HG03280 (cell line): ENCODE measurements around the gene LCE4A.
"Not testable (repeated sequence)": the region's sequence is repeated elsewhere in the genome, so short reads cannot be mapped to it uniquely, and the experiment has no call there.

Experiments used
- ATAC-seq: cut with Tn5 transposase; IDR thresholded peaks from one replicate; pipeline ENCODE4 v1.9.1; 2021; ENCODE audit warnings: mild to moderate bottlenecking, moderate library complexity; ENCODE audit not compliant: unreplicated experiment

The LCE4A gene, protein sequence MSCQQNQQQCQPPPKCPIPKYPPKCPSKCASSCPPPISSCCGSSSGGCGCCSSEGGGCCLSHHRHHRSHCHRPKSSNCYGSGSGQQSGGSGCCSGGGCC

DNA sequence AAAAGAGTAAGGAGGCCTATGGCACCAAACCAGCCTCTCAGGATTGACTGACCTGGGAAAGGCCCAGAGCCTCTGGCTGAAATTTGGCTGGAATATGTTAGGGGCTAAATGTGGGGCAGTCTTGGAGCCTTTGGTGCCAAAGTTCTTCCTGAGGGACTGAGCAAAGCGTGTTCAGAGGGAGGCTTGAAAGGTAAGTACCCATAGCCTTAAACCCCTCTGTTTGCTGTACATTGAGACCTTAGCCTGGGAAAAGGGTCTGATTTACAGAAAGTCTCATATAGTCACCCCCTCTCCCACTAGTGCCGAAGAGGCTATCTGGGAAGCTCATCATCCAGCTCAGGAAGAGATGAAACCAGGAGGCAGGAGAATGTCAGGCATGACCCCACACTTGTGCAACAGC lies at the start of gene LCE4A:
Gene LCE4A (plus strand): TSS at position 301 of the 400 bp plus-strand sequence. CDS start 916 bp downstream, outside the sequence.
- no peak for ATAC-seq

DNA sequence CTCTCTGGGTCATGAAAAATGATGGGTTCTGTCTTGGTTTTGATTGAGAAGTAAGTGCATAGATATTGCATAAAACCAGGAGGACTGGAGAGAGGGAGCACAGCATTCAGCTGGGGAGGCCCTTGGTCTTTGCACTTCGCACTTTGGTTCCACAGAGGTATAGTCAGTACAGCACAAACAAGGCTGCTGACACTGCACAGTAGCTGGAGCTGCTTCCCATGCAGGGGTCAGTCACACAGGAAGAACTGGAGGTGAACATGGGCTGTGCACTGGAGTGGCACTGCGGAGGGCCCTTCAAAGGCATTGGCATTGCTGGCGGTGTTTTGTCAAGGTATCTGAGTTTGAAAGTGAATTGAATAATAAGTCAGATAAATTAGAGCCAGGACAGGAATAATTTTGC lies 49.3 kb upstream of the LCE4A start:
- ATAC-seq: no peak

DNA sequence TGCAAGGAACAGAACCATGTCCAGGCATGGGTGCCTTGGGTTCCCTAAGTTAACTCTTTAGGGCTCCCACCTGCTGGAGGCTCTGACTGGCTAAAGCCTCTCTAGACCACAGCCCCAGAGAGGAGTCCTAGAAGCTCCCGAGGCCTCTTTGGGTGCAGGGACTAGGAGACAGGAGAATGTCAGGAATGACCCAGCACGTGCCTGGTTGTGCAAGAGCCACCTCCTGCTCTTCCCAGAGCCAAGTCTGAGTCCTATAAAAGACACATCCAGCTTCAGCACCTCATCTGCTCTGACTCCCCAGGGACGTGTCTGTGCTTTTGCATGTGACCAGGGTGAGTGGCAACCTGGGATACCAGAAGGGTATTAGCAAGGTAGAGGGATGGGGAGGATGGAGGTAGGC lies 44.9 kb upstream of the LCE4A start, which contains the start of gene LCE2D:
Gene LCE2D (plus strand): TSS at position 283 of the 400 bp plus-strand sequence. CDS start 726 bp downstream, outside the sequence.
- no peak for ATAC-seq

DNA sequence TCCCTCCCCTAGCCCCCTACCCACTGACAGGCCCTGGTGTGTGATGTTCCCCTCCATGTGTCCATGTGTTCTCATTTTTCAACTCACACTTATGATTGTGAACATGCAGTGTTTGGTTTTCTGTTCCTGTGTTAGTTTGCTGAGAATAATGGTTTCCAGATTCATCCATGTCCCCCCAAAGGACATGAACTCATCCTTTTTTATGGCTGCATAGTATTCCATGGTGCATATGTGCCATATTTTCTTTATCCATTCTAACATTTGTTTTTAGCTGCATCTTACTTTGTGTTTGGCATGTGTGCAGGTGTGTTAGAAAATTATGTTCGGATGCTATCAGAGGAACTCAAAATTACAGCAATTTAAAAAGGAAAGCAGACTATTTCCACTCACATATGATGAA lies 41.8 kb upstream of the LCE4A start:
- not testable (repeated sequence) for ATAC-seq

DNA sequence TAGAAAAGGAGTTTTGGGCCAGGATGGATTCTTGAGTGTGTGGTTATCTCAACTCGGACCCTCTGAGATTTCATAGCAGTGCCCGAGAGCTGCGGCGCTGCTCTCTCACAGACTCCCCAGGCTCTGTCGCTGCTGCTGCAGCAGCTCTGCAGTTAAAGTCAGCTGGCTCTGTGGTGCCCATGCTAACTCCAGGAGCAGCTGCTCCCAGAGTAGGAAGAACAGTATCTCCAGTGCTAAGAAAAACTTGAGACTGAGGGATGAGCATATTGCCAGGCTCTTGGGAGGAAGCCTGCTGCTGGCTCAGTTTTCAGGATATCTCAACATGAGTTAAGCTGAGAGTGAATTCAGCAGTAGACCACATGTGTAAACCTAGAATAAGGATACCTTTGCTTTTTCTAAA lies 40.3 kb upstream of the LCE4A start:
- ATAC-seq: no peak

DNA sequence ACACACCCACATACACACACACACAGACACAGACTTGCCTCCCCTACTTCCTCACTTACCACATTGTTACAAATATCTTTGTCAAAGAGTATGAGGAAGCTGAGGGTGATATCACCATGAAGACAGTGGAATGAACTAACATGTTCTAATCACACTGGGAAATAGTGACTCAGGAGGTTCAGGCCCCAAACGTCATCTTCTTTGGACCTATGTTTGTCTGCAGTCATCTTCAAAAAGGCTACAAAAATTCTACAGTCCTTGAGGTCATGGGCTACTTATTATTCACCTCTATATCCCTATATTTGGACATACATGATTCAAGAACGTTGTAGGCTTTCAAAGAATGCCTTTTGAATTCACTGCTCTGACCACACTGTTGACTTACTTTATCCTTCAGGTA lies 34.9 kb upstream of the LCE4A start:
- no peak for ATAC-seq

DNA sequence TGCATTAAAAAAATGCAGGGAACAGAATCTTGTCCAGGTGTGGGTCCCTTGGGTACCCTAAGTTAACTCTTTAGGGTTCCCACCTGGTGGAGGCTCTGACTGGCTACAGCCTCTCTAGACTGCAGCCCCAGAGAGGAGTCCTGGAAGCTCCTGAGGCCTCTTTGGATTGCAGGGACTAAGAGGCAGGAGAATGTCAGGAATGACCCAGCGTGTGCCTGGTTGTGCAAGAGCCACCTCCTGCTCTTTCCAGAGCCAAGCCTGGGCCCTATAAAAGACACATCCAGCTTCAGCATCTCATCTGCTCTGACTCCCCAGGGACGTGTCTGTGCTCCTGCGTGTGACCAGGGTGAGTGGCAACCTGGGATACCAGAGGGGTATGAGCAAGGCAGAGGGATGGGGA lies 33.0 kb upstream of the LCE4A start, which contains the start of gene LCE2C:
Gene LCE2C (plus strand): TSS at position 297 of the 400 bp plus-strand sequence. CDS start 737 bp downstream, outside the sequence.
- not testable (repeated sequence) for ATAC-seq

DNA sequence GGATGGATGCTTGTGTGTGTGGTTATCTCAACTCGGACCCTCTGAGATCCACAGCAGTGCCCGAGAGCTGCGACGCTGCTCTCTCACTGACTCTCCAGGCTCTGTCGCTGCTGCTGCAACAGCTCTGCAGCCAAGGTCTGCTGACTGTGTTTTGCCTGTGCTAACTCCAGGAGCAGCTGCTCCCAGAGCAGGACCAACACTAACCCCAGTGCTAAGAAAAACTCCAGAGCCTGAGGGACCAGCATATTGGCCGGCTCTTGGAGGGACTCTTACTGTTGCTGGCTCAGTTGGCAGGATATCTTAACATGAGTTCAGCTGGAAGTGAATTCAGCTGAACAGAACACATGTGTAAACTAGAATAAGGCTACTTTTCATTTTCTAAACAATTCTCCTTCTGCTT lies 28.5 kb upstream of the LCE4A start:
- no peak for ATAC-seq

DNA sequence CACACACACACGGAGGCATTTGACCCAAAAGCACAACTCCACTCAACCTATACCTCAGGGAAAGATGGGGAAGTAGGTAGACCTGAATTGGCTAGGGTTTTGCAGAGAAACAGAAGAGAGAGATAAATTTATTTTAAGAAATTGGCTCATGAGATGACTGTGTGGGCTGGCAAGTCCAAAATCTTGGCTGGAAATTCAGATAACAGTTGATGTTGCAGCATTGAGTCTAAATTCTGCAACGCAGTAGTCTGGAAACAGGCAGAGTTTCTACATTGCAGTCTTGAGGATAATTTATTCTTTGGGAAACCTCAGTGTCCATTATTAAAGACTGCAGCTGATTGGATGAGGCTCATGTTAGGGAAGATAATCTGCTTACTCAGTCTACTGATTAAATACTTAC lies 26.3 kb upstream of the LCE4A start:
- ATAC-seq: no peak

DNA sequence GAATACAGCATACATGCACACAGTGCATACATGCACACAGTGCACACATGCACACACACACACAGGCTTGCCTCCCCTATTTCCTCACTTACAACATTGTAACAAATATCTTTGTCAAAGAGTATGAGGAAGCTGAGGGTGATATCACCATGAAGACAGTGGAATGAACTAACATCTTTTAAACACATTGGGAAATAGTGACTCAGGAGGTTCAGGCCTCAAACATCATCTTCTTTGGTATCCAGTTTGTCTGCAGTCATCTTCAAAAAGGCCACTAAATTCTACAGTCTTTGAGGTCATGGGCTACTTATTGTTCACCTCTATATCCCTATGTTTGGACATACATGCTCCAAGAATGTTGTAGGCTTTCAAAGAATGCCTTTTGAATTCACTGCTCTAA lies 24.1 kb upstream of the LCE4A start:
- no peak for ATAC-seq

DNA sequence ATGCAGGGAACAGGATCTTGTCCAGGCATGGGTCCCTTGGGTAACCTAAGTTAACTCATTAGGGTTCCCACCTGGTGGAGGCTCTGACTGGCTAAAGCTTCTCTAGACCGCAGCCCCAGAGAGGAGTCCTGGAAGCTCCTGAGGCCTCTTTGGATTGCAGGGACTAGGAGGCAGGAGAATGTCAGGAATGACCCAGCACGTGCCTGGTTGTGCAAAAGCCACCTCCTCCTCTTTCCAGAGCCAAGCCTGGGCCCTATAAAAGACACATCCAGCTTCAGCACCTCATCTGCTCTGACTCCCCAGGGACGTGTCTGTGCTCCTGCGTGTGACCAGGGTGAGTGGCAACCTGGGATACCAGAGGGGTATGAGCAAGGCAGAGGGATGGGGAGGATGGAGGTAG lies 22.1 kb upstream of the LCE4A start, which contains the start of gene LCE2B:
Gene LCE2B (plus strand): TSS at position 301 of the 400 bp plus-strand sequence. CDS start 721 bp downstream, outside the sequence.
- not testable (repeated sequence) for ATAC-seq

DNA sequence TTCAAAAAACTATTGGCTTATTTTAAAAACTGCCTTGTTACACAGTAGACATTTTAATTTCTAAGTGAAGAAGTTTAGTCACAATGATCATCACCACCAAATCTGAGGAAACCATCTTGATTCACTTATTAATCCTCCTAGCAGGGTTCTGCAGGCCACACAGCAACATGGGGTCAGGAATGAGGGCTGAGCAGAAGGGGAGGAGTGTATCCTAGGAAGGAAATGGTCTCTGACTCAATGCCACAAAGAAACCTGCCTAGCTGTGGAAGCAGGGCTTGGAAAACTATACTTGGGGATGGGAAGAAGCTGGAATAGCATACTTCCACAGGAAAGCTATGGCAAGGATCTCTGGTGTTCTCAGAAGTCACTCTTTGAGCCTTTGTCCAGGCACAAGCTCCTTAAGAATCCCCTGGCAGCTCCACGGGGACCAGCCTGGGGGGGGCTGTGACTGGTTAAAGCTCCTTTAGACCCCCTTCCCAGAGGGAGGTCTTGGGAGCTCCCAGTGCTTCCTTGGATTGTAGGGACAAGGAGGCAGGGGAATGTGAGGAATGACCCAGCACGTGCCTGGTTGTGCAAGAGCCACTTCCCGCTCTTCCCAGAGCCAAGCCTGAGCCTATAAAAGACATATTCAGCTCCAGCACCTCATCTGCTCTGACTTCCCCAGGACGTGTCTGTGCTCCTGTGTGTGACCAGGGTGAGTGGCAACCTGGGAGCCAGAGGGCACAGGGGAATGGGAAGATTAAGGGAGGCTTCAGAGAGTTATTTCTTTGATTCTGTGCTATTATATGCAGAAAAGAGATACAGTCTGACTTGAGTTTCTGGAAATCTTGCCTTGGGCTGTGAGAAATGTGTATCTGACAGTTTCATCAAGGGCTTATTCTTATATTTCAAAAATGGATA lies 10.0 kb upstream of the LCE4A start, which contains the start of gene LCE2A:
Gene LCE2A (plus strand): TSS at position 645 of the 900 bp plus-strand sequence. CDS start 557 bp downstream, outside the sequence.
- ATAC-seq: no peak

DNA sequence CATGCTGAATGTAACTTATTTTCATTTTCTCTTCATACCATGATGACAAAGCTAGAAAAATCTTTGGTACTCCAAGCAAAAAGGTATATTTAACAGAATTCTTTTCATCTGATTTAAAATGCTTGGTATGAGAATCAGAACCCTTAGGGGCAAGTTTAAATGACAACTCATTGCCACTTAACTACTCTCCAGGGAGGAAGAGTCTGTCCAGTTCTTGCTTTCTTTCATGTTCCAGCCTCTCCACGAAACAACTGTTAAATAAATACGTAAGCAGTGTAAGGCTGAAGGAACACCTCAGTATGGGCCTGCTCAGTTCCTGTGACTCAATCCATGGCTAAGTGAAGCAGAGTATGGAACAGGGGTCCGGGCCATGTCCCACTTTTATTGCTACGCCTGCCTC lies 8.2 kb upstream of the LCE4A start:
- ATAC-seq: no peak

DNA sequence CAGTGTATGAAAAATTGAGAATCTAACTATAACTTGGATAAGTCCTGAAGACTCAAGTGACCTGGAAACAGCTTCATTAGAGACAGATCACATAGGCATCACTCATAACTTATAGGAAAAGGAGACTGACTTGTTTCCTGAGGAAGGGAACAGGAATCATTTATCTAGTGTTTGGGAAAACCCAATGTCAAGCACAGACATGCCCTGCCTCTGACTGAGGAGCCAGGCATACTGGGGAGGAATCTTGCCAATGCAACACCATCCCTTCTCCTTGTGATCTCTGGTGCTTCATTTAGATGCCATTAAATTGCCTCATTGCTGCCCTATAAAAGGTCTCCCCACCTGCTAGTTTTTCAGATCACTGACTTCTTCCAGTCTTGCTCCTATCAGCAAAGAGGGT lies 10.3 kb downstream of the LCE4A start:
- no peak for ATAC-seq

DNA sequence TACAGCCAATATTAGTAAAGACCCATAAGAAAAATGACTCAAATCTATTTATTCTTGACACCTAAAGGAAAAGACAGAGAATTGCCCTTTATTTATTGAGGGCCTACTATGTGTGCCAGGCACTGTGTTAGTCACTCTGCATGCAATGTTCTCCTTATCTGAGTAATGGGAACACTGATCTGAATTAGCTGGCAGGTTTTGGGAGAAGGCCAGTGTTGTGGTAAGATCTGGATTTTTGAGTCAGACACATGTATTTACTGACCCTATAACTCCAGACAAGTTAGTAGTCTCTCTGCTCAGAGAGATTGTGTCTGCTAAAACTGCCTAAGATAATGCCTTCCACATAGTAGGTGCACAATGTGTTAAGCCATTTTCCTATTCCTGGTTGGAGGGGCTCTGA lies 17.3 kb downstream of the LCE4A start:
- no peak for ATAC-seq

DNA sequence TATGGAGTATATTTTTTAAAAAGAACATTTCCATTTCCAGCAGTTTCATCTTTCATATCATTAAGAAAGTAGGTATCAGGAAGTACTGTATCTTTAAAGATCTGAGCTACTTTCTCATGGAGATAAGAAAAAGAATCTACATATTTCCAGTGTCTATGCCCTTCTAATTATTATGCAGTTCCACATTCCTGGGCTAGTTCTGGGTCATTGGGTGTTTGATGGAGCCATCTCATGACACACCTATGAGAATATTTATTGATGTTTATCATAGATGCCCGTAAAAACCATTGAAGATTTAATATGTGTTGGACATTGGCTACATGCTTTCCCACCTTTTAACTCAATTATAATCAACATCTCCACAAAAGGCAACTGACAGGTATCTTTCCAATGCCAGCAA lies 21.0 kb downstream of the LCE4A start:
- ATAC-seq: no peak

DNA sequence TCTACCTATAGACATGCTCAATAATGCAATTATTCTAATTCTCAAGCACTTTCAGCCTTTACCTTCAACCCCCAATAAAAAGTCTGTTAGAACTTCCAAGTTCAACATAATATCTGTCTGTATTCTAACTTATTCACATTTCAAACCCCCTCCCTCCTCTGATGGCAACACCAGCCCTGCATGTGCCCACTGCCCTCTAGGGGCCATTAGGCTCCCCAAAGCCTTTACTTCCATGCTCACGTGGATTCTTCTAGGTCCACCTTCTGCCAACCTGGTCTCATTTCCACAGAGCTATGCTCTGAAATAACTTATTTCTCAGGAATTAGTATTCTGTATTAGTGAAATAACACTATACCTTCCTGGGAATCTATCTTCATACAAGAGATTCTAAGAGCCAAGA lies 27.7 kb downstream of the LCE4A start:
- no peak for ATAC-seq

DNA sequence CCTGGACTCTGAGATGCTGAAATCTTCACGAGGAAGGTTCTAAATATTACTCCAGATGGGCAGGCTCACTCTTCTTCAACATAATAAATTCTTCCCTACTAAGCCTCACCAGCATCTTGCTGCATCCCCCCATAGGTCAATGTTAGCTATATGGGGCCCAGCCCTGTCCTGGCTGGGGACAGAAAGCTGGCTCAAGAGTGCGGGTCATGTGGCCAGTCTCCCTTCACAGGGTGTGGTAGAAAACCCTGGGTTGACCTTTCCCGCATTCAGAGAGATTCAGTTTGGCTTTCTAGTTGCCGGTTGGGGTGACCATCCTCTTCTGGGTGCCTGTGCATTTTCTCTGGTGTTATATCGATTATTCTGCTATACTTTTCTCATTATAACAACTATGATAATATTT lies 30.0 kb downstream of the LCE4A start:
- ATAC-seq: no peak

DNA sequence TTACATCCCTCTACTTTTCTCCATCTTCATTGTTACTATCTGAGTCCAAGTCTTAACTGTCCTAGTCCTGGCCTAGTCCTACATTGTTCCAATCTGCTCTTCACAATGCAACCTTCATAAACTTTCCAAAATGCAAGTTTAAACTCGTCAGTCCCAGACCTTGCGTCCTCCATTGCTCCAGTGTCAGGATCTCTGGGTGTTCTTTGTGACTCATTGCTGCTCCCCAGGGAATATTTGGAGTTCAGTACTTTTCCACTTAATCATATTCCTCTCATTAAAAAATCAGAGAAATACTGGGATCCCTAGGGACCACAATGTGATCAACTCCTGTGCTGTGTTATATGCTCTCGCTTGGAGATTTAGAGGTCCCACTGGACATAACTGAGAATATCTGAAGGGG lies 31.9 kb downstream of the LCE4A start:
- ATAC-seq: no peak

DNA sequence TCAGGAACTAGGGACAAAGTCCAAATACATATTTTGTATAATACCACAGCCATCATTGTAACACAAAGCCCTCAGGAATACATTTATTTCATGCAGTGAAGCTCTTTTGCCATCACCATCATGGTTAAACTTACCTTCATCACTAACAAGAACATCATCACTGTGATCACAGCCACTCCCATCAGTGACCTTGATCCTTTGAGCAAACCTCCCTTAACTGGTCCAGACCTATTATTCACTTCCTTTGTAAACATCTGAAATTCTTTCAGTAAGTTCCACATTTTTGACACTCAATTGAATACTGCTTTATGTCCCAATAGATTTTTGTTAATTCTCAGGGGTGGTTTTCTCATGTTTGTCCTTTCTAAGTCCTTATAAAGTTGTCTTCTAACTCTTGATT lies 33.7 kb downstream of the LCE4A start:
- no peak for ATAC-seq

DNA sequence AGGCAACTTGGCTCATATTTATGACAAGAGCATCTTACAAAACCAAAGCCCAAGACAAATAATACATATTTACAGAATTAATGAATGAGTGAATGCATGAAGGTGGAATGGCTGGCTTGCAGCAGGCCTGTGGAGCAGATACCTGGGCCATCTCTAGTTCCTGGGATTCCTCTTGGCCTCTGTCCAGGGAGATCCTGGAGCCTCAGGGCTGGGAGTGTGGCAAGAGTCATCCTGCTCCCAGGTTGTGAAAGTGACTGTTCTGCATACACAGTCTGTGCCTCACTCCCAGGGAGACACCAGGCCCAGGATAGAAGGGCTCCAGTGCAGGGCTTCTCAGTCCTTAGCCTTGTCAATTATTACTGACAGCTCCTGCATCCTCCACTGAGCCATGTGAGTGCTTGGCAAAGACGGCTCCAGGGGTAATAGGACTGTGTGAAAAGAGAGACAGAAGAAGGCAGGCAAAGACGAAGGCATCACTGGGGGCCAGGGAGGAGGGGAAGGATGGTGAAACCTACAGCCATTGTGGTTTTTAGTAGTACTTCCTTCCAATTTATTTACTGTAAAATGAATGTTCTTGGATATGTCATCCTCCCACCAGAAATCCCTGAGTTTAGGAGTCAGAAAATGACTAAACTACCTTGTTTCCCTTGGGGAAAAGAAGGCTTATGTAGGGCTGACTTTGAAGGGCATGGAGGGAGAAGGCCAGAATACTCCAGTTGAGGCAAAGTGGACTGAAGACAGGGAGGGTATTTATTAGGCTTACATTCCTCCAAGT lies 35.6 kb downstream of the LCE4A start:
- no peak for ATAC-seq
